ENCODE results near the gene UBAP2.

GRCh38 chr9:34098307-34098706 lies 49.6 kb upstream of the UBAP2 start:
- TF ChIP-seq EZH2 (IDR thresholded peaks at IDR 0.05): no peak
- TF ChIP-seq POLR2AphosphoS5 (IDR thresholded peaks at IDR 0.05; ENCODE audit: borderline replicate concordance, low read depth, low read length): no peak
- no peak for TF ChIP-seq FOXP2 (optimal IDR thresholded peaks at IDR 0.05; ENCODE audit: control extremely low read depth, extremely low read length, insufficient read depth)
